Measurements from ENCODE around the gene INF2.

INF2 gene

DNA sequence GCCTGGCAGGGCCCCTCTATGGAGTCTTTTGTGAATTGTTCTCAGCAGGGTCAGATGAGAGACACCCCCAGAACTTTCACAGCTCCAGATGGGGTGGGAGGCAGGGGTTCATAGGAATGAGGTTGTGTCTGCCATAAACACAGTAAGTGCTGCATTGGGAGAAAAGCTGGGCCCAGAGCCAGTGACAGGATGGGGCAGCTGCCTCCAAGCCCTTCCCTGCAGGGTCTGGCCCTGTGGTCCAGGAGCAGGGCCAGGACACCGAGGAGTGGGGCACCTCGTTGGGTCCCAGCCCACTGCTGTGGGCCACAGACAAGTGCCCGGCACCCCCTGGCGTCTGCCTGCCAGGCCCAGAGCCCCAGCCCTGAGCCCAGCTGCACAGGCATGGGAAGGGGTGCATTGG lies 13.3 kb downstream of the INF2 start:
- no peak for DNase-seq (ENCODE audit: extremely low spot score)
- POLR2A ChIA-PET: no interaction called here
- TF ChIP-seq, protein P1, sequence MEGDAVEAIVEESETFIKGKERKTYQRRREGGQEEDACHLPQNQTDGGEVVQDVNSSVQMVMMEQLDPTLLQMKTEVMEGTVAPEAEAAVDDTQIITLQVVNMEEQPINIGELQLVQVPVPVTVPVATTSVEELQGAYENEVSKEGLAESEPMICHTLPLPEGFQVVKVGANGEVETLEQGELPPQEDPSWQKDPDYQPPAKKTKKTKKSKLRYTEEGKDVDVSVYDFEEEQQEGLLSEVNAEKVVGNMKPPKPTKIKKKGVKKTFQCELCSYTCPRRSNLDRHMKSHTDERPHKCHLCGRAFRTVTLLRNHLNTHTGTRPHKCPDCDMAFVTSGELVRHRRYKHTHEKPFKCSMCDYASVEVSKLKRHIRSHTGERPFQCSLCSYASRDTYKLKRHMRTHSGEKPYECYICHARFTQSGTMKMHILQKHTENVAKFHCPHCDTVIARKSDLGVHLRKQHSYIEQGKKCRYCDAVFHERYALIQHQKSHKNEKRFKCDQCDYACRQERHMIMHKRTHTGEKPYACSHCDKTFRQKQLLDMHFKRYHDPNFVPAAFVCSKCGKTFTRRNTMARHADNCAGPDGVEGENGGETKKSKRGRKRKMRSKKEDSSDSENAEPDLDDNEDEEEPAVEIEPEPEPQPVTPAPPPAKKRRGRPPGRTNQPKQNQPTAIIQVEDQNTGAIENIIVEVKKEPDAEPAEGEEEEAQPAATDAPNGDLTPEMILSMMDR (IDR thresholded peaks at IDR 0.05; ENCODE audit: control extremely low read depth, extremely low read depth, low read depth, missing control alignments): no peak
- CTCF ChIA-PET: interaction anchor here (1.1 kb wide), 1 partner anchor 21 kb away, joined by 3 read pairs; no protein-coding TSS in a partner anchor

- DNase-seq (ENCODE audit: extremely low spot score): no peak
- POLR2A ChIA-PET: no interaction called here
- CTCF ChIA-PET: interaction anchor here (0.8 to 1.0 kb wide), 2 partner anchors 22 to 45 kb away, joined by 3 to 4 read pairs; no protein-coding TSS in a partner anchor
- TF ChIP-seq, protein P1 (IDR thresholded peaks at IDR 0.05; ENCODE audit: control extremely low read depth, extremely low read depth, low read depth, missing control alignments): no peak
Observed at GRCh38 chr14:104703269-104703668, 13.9 kb downstream of the INF2 start.

DNA sequence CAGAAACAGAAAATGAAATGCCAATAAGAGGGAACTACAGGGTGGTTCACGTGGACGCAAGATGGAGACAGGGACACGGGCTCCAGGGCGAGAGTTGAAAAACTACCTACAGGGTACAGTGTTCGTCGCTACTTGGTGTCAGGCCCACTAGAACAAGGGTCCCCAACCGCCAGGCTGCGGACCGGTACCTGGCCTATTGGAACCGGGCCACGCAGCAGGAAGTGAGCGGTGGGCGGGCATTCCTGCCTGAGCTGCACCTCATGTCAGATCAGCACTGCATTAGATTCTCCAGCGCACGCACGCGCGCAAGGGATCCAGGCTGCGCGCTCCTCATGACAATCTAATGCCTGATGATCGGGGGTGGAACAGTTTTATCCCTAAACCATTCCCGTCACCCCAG lies 14.8 kb downstream of the INF2 start:
- no peak for DNase-seq (ENCODE audit: extremely low spot score)
- TF ChIP-seq, protein P1 (IDR thresholded peaks at IDR 0.05; ENCODE audit: control extremely low read depth, extremely low read depth, low read depth, missing control alignments): no peak
- ChIA-PET POLR2A (no interaction called here), CTCF (interaction anchor here (0.8 kb wide), 1 partner anchor 46 kb away, joined by 4 read pairs; no protein-coding TSS in a partner anchor)

DNA sequence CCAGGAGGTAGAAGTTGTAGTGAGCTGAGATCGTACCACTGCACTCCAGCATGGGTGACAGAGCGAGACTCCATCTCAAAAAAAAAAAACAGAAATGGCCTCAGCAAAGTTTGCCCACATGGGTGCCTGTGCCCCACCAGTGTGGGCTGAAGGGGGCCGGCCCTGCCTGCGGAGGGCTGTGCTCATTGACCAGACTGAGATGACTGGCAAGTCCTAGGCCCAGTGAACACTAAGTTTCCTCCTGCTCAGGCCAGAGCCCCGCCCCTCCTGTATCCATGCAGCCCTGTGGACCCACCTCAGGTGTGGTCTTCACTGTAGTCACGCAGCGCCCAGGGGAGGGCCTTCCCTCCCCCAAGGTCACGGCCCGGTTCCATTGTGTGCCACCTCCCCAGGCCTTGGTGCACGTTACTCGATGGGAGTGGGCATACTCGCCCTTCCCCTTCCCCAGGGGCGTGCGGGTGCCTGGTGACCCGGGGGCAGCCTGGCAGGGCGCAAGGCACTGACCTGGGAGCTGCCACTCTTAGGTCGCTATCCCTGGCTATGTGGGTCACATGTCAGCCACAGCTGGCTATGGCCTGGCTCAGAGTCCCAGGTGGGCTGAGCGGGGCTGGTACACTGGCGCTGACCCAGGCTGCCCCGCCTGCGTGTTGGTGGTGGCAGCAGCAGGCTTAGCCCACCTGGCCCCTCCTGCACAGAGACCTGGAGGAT lies 16.1 kb downstream of the INF2 start:
- TF ChIP-seq, protein P1 (IDR thresholded peaks at IDR 0.05; ENCODE audit: control extremely low read depth, extremely low read depth, low read depth, missing control alignments): no peak
- POLR2A ChIA-PET: no interaction called here
- CTCF ChIA-PET: interaction anchor here (1.2 to 4.7 kb wide), 3 partner anchors 13 to 28 kb away, joined by 3 to 24 read pairs (median 5); partner anchors contain the start of gene ADSS1
- DNase-seq (ENCODE audit: extremely low spot score): no peak

DNA sequence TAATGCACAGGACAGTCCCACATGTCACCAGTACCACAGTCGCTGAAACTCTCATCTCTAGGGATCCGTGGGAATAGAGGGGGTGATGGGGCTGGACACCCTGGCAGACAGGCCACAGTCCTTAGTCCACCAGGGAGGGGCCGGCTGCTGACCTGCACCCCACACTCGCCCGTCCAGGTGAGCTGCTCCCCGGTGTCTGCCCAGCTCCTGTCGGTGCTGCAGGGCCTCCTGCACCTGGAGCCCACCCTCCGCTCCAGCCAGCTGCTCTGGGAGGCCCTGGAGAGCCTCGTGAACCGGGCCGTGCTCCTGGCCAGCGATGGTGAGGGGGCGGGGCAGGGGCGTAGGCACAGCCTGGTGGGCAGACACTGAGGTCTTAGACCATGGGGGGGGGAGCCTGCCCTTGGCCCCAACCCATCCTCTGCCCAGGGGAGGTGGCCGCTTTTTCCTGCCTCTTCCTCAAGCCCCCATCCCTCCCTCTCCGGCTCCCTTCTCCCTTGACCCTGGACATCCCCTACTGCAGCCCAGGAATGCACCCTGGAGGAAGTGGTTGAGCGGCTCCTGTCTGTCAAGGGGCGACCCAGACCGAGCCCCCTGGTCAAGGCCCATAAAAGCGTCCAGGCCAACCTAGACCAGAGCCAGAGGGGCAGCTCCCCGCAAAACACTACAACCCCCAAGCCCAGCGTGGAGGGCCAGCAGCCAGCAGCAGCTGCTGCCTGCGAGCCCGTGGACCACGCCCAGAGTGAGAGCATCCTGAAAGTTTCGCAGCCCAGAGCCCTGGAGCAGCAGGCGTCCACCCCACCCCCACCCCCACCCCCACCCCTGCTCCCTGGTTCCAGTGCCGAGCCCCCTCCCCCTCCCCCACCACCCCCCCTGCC lies 17.6 kb downstream of the INF2 start:
- CTCF ChIA-PET: interaction anchor here (1.2 to 4.7 kb wide), 5 partner anchors 13 to 56 kb away, joined by 3 to 24 read pairs (median 5); partner anchors contain the start of gene ADSS1
- TF ChIP-seq, protein P1 (IDR thresholded peaks at IDR 0.05; ENCODE audit: control extremely low read depth, extremely low read depth, low read depth, missing control alignments): no peak

More for the DNA sequence above, 17.6 kb downstream of the INF2 start:
- POLR2A ChIA-PET: no interaction called here
- DNase-seq (ENCODE audit: extremely low spot score): no peak
